Natural killer cell (primary cell): Measurements from ENCODE around the gene SLC35F1. TPM values are rescaled to one million over a fixed set of nuclear protein-coding genes. Genes with fewer than 3 reads are reported as not detected.

Experiments
- ATAC-seq, 3 donors: fragments of 150-1000 bp in 2 of 3; fragments of 200-7000 bp in 1 of 3; cut with Tn5 transposase; 1 replicate in 1 of 3; 2 replicates in 2 of 3; pipeline ENCODE4 v1.10.0; 2021; ENCODE audit warnings: mild to moderate bottlenecking in 2 of 3, moderate library complexity in 2 of 3
- DNase-seq, 2 donors: peaks; one replicate each; pipeline versions ENCODE4 v3.0.0 to v3.0.0-alpha.2; 2013 to 2021; ENCODE audit warnings: mixed read lengths in 1 of 2
- H3K27ac ChIP-seq: one replicate; pipeline ENCODE4 v1.5.1; 2013; ENCODE audit warnings: mild to moderate bottlenecking, low read length
- H3K27me3 ChIP-seq: one replicate; pipeline ENCODE4 v1.6.1; 2013; ENCODE audit warnings: low read length; ENCODE audit not compliant: control insufficient read depth, insufficient read depth
- H3K36me3 ChIP-seq: one replicate; pipeline ENCODE4 v1.6.1; 2013; ENCODE audit warnings: low read length; ENCODE audit not compliant: control insufficient read depth, insufficient read depth
- H3K4me1 ChIP-seq: one replicate; pipeline ENCODE4 v1.6.1; 2013; ENCODE audit warnings: low read length; ENCODE audit not compliant: control insufficient read depth, insufficient read depth
- H3K4me3 ChIP-seq: one replicate; pipeline ENCODE4 v1.5.1; 2013; ENCODE audit warnings: low read length
- H3K9me3 ChIP-seq: one replicate; pipeline ENCODE4 v1.6.1; 2013; ENCODE audit warnings: low read length; ENCODE audit not compliant: control insufficient read depth, insufficient read depth
- H3K27ac Mint-ChIP-seq, 2 donors: one replicate each; pipeline ENCODE4 v1.8.0; 2022; ENCODE audit warnings: mild to moderate bottlenecking in 2 of 2, mixed read lengths in 2 of 2, moderate library complexity in 1 of 2
- H3K27me3 Mint-ChIP-seq, 2 donors: one replicate each; pipeline ENCODE4 v1.8.0; 2022; ENCODE audit warnings: low read depth in 2 of 2, mixed read lengths in 2 of 2
- H3K36me3 Mint-ChIP-seq: one replicate; pipeline ENCODE4 v1.8.0; 2022; ENCODE audit warnings: mixed read lengths
- H3K4me1 Mint-ChIP-seq, 2 donors: one replicate each; pipeline ENCODE4 v1.8.0; 2022; ENCODE audit warnings: mixed read lengths in 2 of 2
- H3K4me3 Mint-ChIP-seq: one replicate; pipeline ENCODE4 v1.8.0; 2022; ENCODE audit warnings: mild to moderate bottlenecking, moderate library complexity, mixed read lengths
- H3K9me3 Mint-ChIP-seq, 2 donors: one replicate each; pipeline ENCODE4 v1.8.0; 2022; ENCODE audit warnings: mixed read lengths in 2 of 2
- CTCF ChIP-seq: fragments of 200-600 bp; IDR thresholded peaks from one replicate; pipeline ENCODE4 v1.8.0; 2022; ENCODE audit warnings: antibody characterized with exemption
- WGBS: methylation state at CpG from one replicate; pipeline ENCODE4 v1.1.7; 2013; ENCODE audit warnings: missing lambda C conversion rate; ENCODE audit not compliant: insufficient coverage; 5-methylcytosine and 5-hydroxymethylcytosine counted together
- intact Hi-C: fragments of 100-400 bp; cut with micrococcal nuclease; formaldehyde crosslinking; loops from one replicate; pipeline ENCODE4 v1.14.2; 2022
- total RNA-seq, 4 donors: library from RNA; stranded (reverse); fragments of 120-200 nt in 1 of 4; gene quantifications; one replicate each; pipeline versions ENCODE4 v1.2.3 to v1.2.4, GENCODE V29; 2013 to 2022

Gene SLC35F1
- total RNA-seq, 3 donors from 2014 or later (not counting 1 experiment from before 2014, with no cell fraction given) = not detected

GRCh38 chr6:118350881-118351430, 443.9 kb downstream of the SLC35F1 start:
- no peaks in the 10 kb centered on the region for H3K27me3 ChIP-seq

GRCh38 chr6:118353564-118353963, 446.5 kb downstream of the SLC35F1 start:
- TF ChIP-seq CTCF = no peak
- Mint-ChIP-seq H3K27me3 (peaks cover 5 to 29% of the 10 kb centered on the region in 2 donors), H3K4me3 (no peak overlapping the region), H3K27ac (no peak overlapping the region), H3K36me3 (no peaks in the 10 kb centered on the region), H3K9me3 (peaks cover 0 to 2% of the 10 kb centered on the region in 2 donors), H3K4me1 (no peaks in the 10 kb centered on the region)
- Histone ChIP-seq H3K4me1 (no peaks in the 10 kb centered on the region), H3K9me3 (no peaks in the 10 kb centered on the region), H3K36me3 (no peaks in the 10 kb centered on the region), H3K27me3 (no peaks in the 10 kb centered on the region), H3K27ac (no peak overlapping the region), H3K4me3 (no peak overlapping the region)
- WGBS = 92% methylated on average over 2 of the region's 2 CpGs
- no peak for ATAC-seq
- DNase-seq = no peak
- intact Hi-C loops = no loop called here

More at GRCh38 chr6:118350881-118351430, 443.9 kb downstream of the SLC35F1 start:
- Histone ChIP-seq H3K4me1 (no peaks in the 10 kb centered on the region), H3K4me3 (no peak overlapping the region), H3K36me3 (no peaks in the 10 kb centered on the region), H3K27ac (no peak overlapping the region), H3K9me3 (no peaks in the 10 kb centered on the region)
- no peak for ATAC-seq
- no peak for TF ChIP-seq CTCF
- intact Hi-C loops = no loop called here
- Mint-ChIP-seq H3K36me3 (no peaks in the 10 kb centered on the region), H3K27me3 (peaks cover 3 to 5% of the 10 kb centered on the region in 2 donors), H3K4me3 (no peak overlapping the region), H3K9me3 (peaks cover 0 to 5% of the 10 kb centered on the region in 2 donors), H3K27ac (no peak overlapping the region), H3K4me1 (no peaks in the 10 kb centered on the region)
- no peak for DNase-seq
- WGBS = 85% methylated on average over 4 of the region's 5 CpGs

GRCh38 chr6:118354641-118355040, 447.6 kb downstream of the SLC35F1 start:
- no peak overlapping the region for H3K4me3 Mint-ChIP-seq
- WGBS = 71% methylated on average over 2 of the region's 2 CpGs
- H3K27me3 ChIP-seq = no peaks in the 10 kb centered on the region
- no peaks in the 10 kb centered on the region for H3K4me1 Mint-ChIP-seq
- H3K27ac Mint-ChIP-seq = no peak overlapping the region
- intact Hi-C loops = no loop called here
- H3K4me3 ChIP-seq = no peak overlapping the region
- ATAC-seq = no peak
- no peaks in the 10 kb centered on the region for H3K4me1 ChIP-seq
- H3K9me3 ChIP-seq = no peaks in the 10 kb centered on the region
- no peak for DNase-seq
- no peaks in the 10 kb centered on the region for H3K36me3 ChIP-seq
- H3K27ac ChIP-seq = no peak overlapping the region
- H3K27me3 Mint-ChIP-seq = peaks cover 4 to 32% of the 10 kb centered on the region in 2 donors
- TF ChIP-seq CTCF = no peak
- H3K9me3 Mint-ChIP-seq = no peaks in the 10 kb centered on the region
- H3K36me3 Mint-ChIP-seq = no peaks in the 10 kb centered on the region

GRCh38 chr6:118356054-118356453, 449.0 kb downstream of the SLC35F1 start:
- 69% methylated on average over 1 of the region's 1 CpG for WGBS
- intact Hi-C loops = no loop called here
- Histone ChIP-seq H3K27ac (no peak overlapping the region), H3K4me1 (no peaks in the 10 kb centered on the region), H3K4me3 (no peak overlapping the region), H3K27me3 (no peaks in the 10 kb centered on the region), H3K36me3 (no peaks in the 10 kb centered on the region), H3K9me3 (no peaks in the 10 kb centered on the region)
- H3K36me3 Mint-ChIP-seq = no peaks in the 10 kb centered on the region
- peaks cover 0 to 2% of the 10 kb centered on the region in 2 donors for H3K9me3 Mint-ChIP-seq
- TF ChIP-seq CTCF = no peak
- no peak for ATAC-seq
- H3K27me3 Mint-ChIP-seq = peaks cover 4 to 32% of the 10 kb centered on the region in 2 donors
- no peak for DNase-seq
- no peak overlapping the region for H3K27ac Mint-ChIP-seq
- no peaks in the 10 kb centered on the region for H3K4me1 Mint-ChIP-seq
- H3K4me3 Mint-ChIP-seq = no peak overlapping the region
